RCC 7860 (cell line): Measurements from ENCODE around the gene CLN6.

Source experiments
- DNase-seq: peaks from one replicate; pipeline ENCODE4 v3.0.0-alpha.2; 2015; ENCODE audit warnings: low spot score
- FAIRE-seq: peaks from 2 replicates; lab custom pipeline; 2012; peaks lifted over from hg19 to GRCh38; lab: Jason Lieb, UNC

CLN6 gene

DNA sequence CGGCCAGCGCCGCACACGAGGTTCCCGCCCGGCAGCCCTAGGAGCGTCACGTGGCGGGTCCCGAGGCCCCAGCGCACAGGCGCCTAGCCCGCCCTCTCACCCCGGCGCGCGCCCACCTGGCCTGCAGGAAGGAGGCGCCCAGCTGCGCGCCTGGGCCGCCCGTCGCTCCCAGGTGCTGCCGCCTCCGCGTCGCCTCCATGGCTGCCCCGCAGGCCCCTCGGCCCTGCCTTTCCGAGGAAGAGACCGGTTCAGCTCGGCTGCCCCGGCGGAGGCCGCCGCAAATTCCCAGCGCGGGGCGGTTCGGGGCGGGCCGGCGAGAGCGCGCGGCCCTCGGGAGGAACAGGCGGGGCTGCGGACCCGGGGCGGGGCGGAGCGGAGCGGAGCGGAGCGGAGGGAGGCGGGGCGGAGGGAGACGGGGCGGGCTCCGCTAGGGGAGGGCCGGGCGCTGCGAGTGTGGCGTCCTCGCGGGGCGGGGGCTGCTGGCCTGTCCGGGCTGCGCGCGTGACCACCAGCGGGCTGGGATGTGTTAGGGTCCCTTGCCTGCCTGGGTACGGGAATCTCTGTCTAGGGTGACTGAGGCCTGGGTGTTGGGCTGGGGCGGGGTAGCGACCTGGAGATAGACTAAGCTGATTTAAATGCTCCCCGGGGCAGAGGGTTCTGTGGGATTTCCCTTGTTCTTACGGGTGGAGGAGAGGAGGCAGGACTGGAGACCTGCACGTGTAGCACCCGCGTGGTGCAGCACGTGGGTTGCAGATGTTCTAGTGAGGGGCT lies at the start of gene CLN6:
CLN6 (minus strand) TSS at position 343 of the 771 bp plus-strand sequence; CDS start at position 199, 144 bp downstream.
- FAIRE-seq (no peak), DNase-seq (peak; percentile 52)

GRCh38 chr15:68278595-68279405 lies 49.3 kb upstream of the CLN6 start:
- DNase-seq, result no peak
- FAIRE-seq, result no peak

DNA sequence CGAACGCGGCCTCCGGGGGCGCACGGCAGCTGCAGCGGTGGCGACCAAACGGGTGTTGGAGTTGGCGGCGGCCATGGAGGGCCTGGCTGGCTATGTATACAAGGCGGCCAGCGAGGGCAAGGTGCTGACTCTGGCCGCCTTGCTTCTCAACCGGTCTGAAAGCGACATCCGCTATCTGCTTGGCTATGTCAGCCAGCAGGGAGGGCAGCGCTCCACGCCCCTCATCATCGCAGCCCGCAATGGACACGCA lies 48.7 kb upstream of the CLN6 start:
- DNase-seq, result peak; percentile 35
- no peak for FAIRE-seq

GRCh38 chr15:68277603-68278344 lies 48.2 kb upstream of the CLN6 start, which contains the start of gene FEM1B:
TSS of gene FEM1B (plus strand) at chr15:68277745. CDS start at chr15:68278418, 673 bp downstream.
- FAIRE-seq, result no peak
- peak; percentile 72 for DNase-seq

DNA sequence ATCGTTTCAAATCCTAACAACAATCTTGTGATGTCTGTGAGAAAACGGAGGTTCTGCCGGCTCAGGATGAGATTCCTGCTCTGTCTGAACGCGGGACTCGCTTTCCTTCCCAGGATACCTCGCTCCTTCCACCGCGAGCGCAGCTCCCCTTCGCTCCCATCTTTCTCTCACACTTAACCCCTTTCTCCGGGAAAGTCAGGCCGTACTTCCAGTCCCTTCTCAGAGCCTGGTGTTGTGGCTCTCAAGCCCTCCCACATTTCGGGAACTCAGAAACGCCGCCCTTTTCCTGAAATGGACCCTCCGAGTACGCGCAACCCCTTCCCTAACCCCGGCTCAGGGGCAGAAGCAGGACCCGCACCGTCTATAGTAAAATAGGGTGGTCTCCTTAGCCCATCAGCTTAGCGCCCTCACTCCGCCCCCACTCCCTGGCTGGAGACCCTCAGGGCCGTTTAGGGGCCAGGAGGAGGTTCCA lies 47.6 kb upstream of the CLN6 start:
- DNase-seq, result no peak
- FAIRE-seq, result no peak

DNA sequence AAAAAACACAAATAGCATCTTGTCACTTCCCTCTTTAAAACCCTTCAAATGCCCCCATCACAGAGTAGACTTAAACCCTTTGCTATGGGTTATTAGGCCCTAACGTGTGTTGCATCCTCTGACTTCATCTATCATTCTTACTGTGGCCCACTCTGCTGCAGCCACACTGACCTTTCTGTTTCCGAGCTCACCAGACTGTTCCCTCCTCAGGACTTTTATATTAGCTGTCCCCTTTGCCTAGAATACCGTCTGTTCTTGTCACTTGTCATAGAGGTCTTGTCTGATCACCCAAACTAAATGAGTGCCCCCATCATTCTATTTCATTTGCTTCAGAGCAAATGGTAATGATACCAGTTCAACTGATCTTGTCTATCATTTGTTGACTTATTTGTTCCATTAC lies 47.1 kb upstream of the CLN6 start:
- DNase-seq (no peak), FAIRE-seq (no peak)

- no peak for FAIRE-seq
- no peak for DNase-seq
Observed at GRCh38 chr15:68275165-68275746, 45.7 kb upstream of the CLN6 start.

GRCh38 chr15:68274201-68274848 lies 44.8 kb upstream of the CLN6 start:
- FAIRE-seq (no peak), DNase-seq (no peak)

- FAIRE-seq (peak; percentile 42), DNase-seq (peak; percentile 81)
Observed at GRCh38 chr15:68272721-68273271, 43.3 kb upstream of the CLN6 start.

DNA sequence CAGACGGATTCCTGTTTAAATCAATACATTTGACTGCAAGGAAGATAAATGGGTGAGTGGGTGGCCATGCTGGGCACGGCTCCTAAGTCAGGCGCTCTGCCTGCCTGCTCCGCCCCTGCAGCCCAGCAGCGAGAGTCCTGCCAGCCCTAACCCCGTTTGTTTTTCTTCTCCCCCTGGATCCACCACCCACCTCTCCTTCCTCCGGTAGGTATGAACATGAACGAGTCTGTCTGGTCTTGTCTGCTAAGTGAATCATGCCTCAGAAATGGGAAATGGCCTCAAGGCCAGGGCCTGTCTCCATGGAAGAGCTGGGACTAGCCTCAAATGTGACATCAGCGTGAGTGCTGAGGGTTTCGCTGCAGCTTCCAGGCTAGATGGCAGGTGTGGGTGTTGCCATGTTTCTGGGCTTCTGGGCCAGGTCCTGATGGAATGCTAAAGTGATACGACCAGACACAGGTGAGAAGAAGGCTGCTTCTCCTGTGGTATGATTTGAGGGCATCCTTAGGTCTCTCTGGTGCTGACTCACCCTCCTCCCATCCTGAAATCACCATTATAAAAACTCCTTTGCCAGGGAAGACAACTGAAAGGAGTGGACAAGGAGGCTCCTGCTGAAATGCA lies 42.4 kb upstream of the CLN6 start:
- no peak for FAIRE-seq
- peak; percentile 77 for DNase-seq

- FAIRE-seq, result no peak
Observed at GRCh38 chr15:68268405-68268804, 38.9 kb upstream of the CLN6 start.

GRCh38 chr15:68265674-68266073 lies 36.1 kb upstream of the CLN6 start:
- DNase-seq (no peak), FAIRE-seq (no peak)

More at GRCh38 chr15:68268405-68268804, 38.9 kb upstream of the CLN6 start:
- no peak for DNase-seq

GRCh38 chr15:68265081-68265480 lies 35.6 kb upstream of the CLN6 start:
- no peak for FAIRE-seq
- no peak for DNase-seq

GRCh38 chr15:68264282-68264681 lies 34.8 kb upstream of the CLN6 start:
- DNase-seq (no peak), FAIRE-seq (no peak)

- FAIRE-seq, result no peak
- DNase-seq, result no peak
Observed at GRCh38 chr15:68262514-68263356, 33.2 kb upstream of the CLN6 start.

- DNase-seq, result no peak
- no peak for FAIRE-seq
Observed at GRCh38 chr15:68261980-68262379, 32.5 kb upstream of the CLN6 start.

DNA sequence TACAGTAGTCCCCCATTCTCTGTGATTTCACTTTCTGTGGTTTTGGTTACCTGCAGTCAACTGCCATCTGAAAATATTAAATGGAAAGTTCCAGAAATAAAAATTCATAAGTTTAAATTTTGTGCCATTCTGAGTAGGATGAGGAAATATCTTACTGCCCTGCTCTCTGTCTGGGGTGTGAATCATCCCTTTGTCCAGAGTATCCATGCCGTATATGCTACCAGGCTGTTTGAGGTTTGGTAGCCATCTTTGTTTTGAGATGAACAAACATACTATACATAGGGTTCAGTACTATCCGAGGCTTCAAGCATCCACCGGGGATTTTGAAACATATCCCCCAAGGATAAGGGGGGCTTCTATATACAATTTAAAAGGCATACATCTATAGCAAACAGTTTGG lies 31.7 kb upstream of the CLN6 start:
- no peak for FAIRE-seq
- no peak for DNase-seq

- FAIRE-seq, result no peak
- DNase-seq, result no peak
Observed at GRCh38 chr15:68259883-68260282, 30.4 kb upstream of the CLN6 start.

DNA sequence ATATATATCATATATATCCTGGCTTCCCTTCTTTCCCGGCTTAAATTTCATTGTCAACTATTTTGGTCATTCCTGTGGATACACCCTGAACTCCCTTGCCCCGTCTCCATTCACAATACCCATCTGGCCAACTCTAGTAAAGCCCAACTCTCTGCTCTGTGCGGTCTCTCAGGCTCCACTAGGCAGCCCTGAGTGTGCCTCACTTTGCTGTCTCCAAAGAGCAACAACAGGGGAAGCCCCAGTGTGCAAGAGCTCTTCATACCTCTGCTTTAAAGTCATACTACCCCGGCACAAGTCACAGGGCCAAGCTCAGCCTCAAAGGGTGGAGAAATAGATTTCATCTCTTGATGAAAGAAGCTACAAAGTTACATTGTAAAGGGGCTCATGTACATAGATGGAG lies 29.2 kb upstream of the CLN6 start:
- FAIRE-seq (no peak), DNase-seq (no peak)
